Osteoblast (primary cell): ENCODE results near the gene APRT. TPM values are rescaled to one million over a fixed set of nuclear protein-coding genes. Genes with fewer than 3 reads are reported as not detected.
A peak's percentile ranks its signal among the peaks of the same experiment; 100 is the strongest.

Source experiments
- DNase-seq: peaks from one replicate; pipeline ENCODE4 v3.0.0; 2011; ENCODE audit warnings: low spot score, mixed read lengths; ENCODE audit not compliant: insufficient read length; ENCODE audit errors: missing footprints
- H2AFZ ChIP-seq: 2 replicates; pipeline ENCODE4 v1.6.0; 2011; ENCODE audit warnings: mild to moderate bottlenecking, low read length
- H3K27ac ChIP-seq: 2 replicates; pipeline ENCODE4 v1.5.1; 2011; ENCODE audit warnings: mild to moderate bottlenecking, low read depth, low read length, moderate library complexity
- H3K27me3 ChIP-seq: 2 replicates; pipeline ENCODE4 v1.6.0; 2012; ENCODE audit warnings: mild to moderate bottlenecking, control low read depth, inconsistent platforms, low read length, moderate library complexity; ENCODE audit not compliant: insufficient read depth
- H3K36me3 ChIP-seq: 2 replicates; pipeline ENCODE4 v1.5.1; 2011; ENCODE audit warnings: mild to moderate bottlenecking, low read length, control low read depth, moderate library complexity; ENCODE audit not compliant: insufficient read depth
- H3K4me1 ChIP-seq: 2 replicates; pipeline ENCODE4 v1.5.1; 2011; ENCODE audit warnings: mild to moderate bottlenecking, low read length, control low read depth, moderate library complexity; ENCODE audit not compliant: insufficient read depth
- H3K4me2 ChIP-seq: 2 replicates; pipeline ENCODE4 v1.6.0; 2011; ENCODE audit warnings: mild to moderate bottlenecking, low read length; ENCODE audit not compliant: insufficient read depth
- H3K4me3 ChIP-seq: fragments of 200-600 bp; sonication (generic); 3 replicates; pipeline ENCODE4 v1.5.1; 2012; ENCODE audit warnings: mild to moderate bottlenecking, low read length, inconsistent platforms; ENCODE audit not compliant: insufficient read depth
- H3K79me2 ChIP-seq: 2 replicates; pipeline ENCODE4 v1.6.0; 2012; ENCODE audit warnings: mild to moderate bottlenecking, low read length, control low read depth, inconsistent platforms; ENCODE audit not compliant: insufficient read depth
- H3K9me3 ChIP-seq: 2 replicates; pipeline ENCODE4 v1.5.1; 2011; ENCODE audit warnings: low read depth, low read length, control low read depth
- H4K20me1 ChIP-seq: 2 replicates; pipeline ENCODE4 v1.6.0; 2012; ENCODE audit warnings: mild to moderate bottlenecking, low read length, control low read depth; ENCODE audit not compliant: insufficient read depth
- CTCF ChIP-seq: IDR thresholded peaks from 2 replicates; pipeline ENCODE4 v1.5.1; 2011; ENCODE audit warnings: mild to moderate bottlenecking, low read depth, low read length, moderate library complexity; ENCODE audit errors: extremely low read depth
- total RNA-seq: library from RNA; depleted of rRNA; stranded (reverse); fragments of >200 nt; gene quantifications from 2 replicates; pipeline ENCODE4 v1.2.3, GENCODE V29; 2012

APRT gene
- total RNA-seq, 1 donor: 53.6 TPM

- Histone ChIP-seq H3K27me3 (no peaks in the 10 kb centered on the region), H4K20me1 (peaks cover 12% of the 10 kb centered on the region), H3K4me2 (no peak overlapping the region), H3K4me1 (peaks cover 36% of the 10 kb centered on the region), H2AFZ (no peak overlapping the region), H3K36me3 (peaks cover 26% of the 10 kb centered on the region), H3K27ac (no peak overlapping the region), H3K4me3 (no peak overlapping the region), H3K9me3 (no peaks in the 10 kb centered on the region), H3K79me2 (peaks cover 26% of the 10 kb centered on the region)
- DNase-seq: peak; percentile 69
- no peak for TF ChIP-seq CTCF
Measured at GRCh38 chr16:88807626-88808453, 3.9 kb downstream of the APRT start.

GRCh38 chr16:88807142-88807625, 4.5 kb downstream of the APRT start:
- Histone ChIP-seq H3K79me2 (peaks cover 26% of the 10 kb centered on the region), H3K36me3 (peaks cover 26% of the 10 kb centered on the region)

GRCh38 chr16:88806491-88807111, 5.1 kb downstream of the APRT start:
- Histone ChIP-seq H3K4me1 (peaks cover 30% of the 10 kb centered on the region), H3K9me3 (no peaks in the 10 kb centered on the region), H3K27me3 (no peaks in the 10 kb centered on the region), H3K4me2 (no peak overlapping the region), H3K27ac (no peak overlapping the region), H4K20me1 (peaks cover 12% of the 10 kb centered on the region), H3K79me2 (peaks cover 26% of the 10 kb centered on the region), H2AFZ (no peak overlapping the region), H3K36me3 (peaks cover 26% of the 10 kb centered on the region), H3K4me3 (no peak overlapping the region)
- DNase-seq: peak; percentile 86
- TF ChIP-seq CTCF: no peak

More at GRCh38 chr16:88807142-88807625, 4.5 kb downstream of the APRT start:
- peaks cover 32% of the 10 kb centered on the region for H3K4me1 ChIP-seq
- no peak for TF ChIP-seq CTCF
- no peak overlapping the region for H3K4me3 ChIP-seq
- H2AFZ ChIP-seq: no peak overlapping the region
- H3K9me3 ChIP-seq: no peaks in the 10 kb centered on the region
- H4K20me1 ChIP-seq: peaks cover 12% of the 10 kb centered on the region
- DNase-seq: peak; percentile 81
- H3K27me3 ChIP-seq: no peaks in the 10 kb centered on the region
- no peak overlapping the region for H3K4me2 ChIP-seq
- H3K27ac ChIP-seq: no peak overlapping the region

GRCh38 chr16:88805887-88806393, 5.8 kb downstream of the APRT start:
- no peak overlapping the region for H3K27ac ChIP-seq
- peaks cover 26% of the 10 kb centered on the region for H3K36me3 ChIP-seq
- DNase-seq: peak; percentile 83
- no peak overlapping the region for H3K4me3 ChIP-seq
- no peak overlapping the region for H3K4me2 ChIP-seq
- H2AFZ ChIP-seq: no peak overlapping the region
- no peaks in the 10 kb centered on the region for H3K9me3 ChIP-seq
- peaks cover 26% of the 10 kb centered on the region for H3K79me2 ChIP-seq
- no peaks in the 10 kb centered on the region for H3K27me3 ChIP-seq
- H4K20me1 ChIP-seq: peaks cover 12% of the 10 kb centered on the region
- no peak for TF ChIP-seq CTCF
- H3K4me1 ChIP-seq: peaks cover 28% of the 10 kb centered on the region
